Activated naive CD8-positive, alpha-beta T cell treated with anti-CD3 and anti-CD28 coated beads, Interleukin-2, amount 10 ng/mL, durations not matched to agents 7 days and 5 days (primary cell): ENCODE measurements around the gene PXMP2. TPM values are rescaled to one million over a fixed set of nuclear protein-coding genes. Genes with fewer than 3 reads are reported as not detected.
"Not testable (repeated sequence)": the region's sequence is repeated elsewhere in the genome, so short reads cannot be mapped to it uniquely, and the experiment has no call there.

Experiments
- ATAC-seq: fragments of 150-1000 bp; cut with Tn5 transposase; one replicate; pipeline ENCODE4 v1.10.0; 2021; ENCODE audit warnings: low read depth, moderate library complexity
- POLR2A ChIA-PET: fragments of 350-600 bp; sonication (Branson Sonifier 250); formaldehyde crosslinking; loops from one replicate; lab custom pipeline; 2021; ENCODE audit warnings: antibody characterized with exemption; lab: Charles Lee
- DNase-seq: peaks from one replicate; pipeline ENCODE4 v3.0.0; 2021
- H3K27ac Mint-ChIP-seq: one replicate; pipeline ENCODE4 v1.8.0; 2022; ENCODE audit warnings: mild to moderate bottlenecking, mixed read lengths
- H3K27me3 Mint-ChIP-seq: one replicate; pipeline ENCODE4 v1.8.0; 2022; ENCODE audit warnings: mild to moderate bottlenecking, moderate library complexity, mixed read lengths
- H3K36me3 Mint-ChIP-seq: one replicate; pipeline ENCODE4 v1.8.0; 2021; ENCODE audit warnings: mild to moderate bottlenecking, mixed read lengths
- H3K4me1 Mint-ChIP-seq: one replicate; pipeline ENCODE4 v1.8.0; 2021; ENCODE audit warnings: mixed read lengths
- H3K4me3 Mint-ChIP-seq: one replicate; pipeline ENCODE4 v1.8.0; 2022; ENCODE audit warnings: mild to moderate bottlenecking, moderate library complexity, mixed read lengths
- H3K9me3 Mint-ChIP-seq: one replicate; pipeline ENCODE4 v1.8.0; 2021; ENCODE audit warnings: mixed read lengths
- total RNA-seq, 2 experiments: library from RNA; stranded (reverse); gene quantifications; one replicate each; pipeline ENCODE4 v1.2.3, GENCODE V29; 2021

Gene PXMP2
- total RNA-seq, 2 experiments from 2014 or later, result 26.6 to 29.2 TPM

- Mint-ChIP-seq H3K36me3 (peaks cover 26% of the 10 kb centered on the region), H3K4me3 (peak overlapping the region; percentile 74), H3K27me3 (no peaks in the 10 kb centered on the region), H3K27ac (peak overlapping the region; percentile 57), H3K9me3 (no peaks in the 10 kb centered on the region), H3K4me1 (peaks cover 14% of the 10 kb centered on the region)
- POLR2A ChIA-PET, result no interaction called here
- DNase-seq (no peak), ATAC-seq (no peak)
Observed at GRCh38 chr12:132689227-132689626, 1.8 kb downstream of the PXMP2 start.

- Mint-ChIP-seq H3K36me3 (peaks cover 26% of the 10 kb centered on the region), H3K9me3 (no peaks in the 10 kb centered on the region), H3K27me3 (no peaks in the 10 kb centered on the region), H3K4me3 (peak overlapping the region; percentile 5), H3K27ac (no peak overlapping the region), H3K4me1 (peaks cover 12% of the 10 kb centered on the region)
- ATAC-seq (no peak), DNase-seq (no peak)
- POLR2A ChIA-PET, result no interaction called here
Observed at GRCh38 chr12:132690112-132690511, 2.7 kb downstream of the PXMP2 start.

DNA sequence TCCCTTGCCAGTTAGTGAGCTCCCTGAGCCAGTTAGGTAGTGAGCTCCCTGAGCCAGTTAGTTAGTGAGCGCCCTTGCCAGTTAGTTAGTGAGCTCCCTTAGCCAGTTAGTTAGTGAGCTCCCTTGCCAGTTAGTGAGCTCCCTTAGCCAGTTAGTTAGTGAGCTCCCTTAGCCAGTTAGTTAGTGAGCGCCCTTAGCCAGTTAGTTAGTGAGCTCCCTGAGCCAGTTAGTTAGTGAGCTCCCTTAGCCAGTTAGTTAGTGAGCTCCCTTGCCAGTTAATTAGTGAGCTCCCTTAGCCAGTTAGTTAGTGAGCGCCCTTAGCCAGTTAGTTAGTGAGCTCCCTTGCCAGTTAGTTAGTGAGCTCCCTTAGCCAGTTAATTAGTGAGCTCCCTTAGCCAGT lies 4.6 kb downstream of the PXMP2 start:
- H3K9me3 Mint-ChIP-seq, H3K4me3 Mint-ChIP-seq, DNase-seq, H3K4me1 Mint-ChIP-seq, H3K27ac Mint-ChIP-seq, H3K27me3 Mint-ChIP-seq, POLR2A ChIA-PET, ATAC-seq: not testable (repeated sequence)
- H3K36me3 Mint-ChIP-seq, result peaks cover 26% of the 10 kb centered on the region

- H3K36me3 Mint-ChIP-seq, result peaks cover 43% of the 10 kb centered on the region
- H3K4me3 Mint-ChIP-seq, H3K4me1 Mint-ChIP-seq: not testable (repeated sequence)
Observed at GRCh38 chr12:132694888-132695287, 7.5 kb downstream of the PXMP2 start.

GRCh38 chr12:132695431-132695830 lies 8.0 kb downstream of the PXMP2 start:
- peaks cover 43% of the 10 kb centered on the region for H3K36me3 Mint-ChIP-seq
- H3K9me3 Mint-ChIP-seq, result no peaks in the 10 kb centered on the region
- no peaks in the 10 kb centered on the region for H3K27me3 Mint-ChIP-seq
- ATAC-seq (no peak), DNase-seq (no peak)
- POLR2A ChIA-PET, result no interaction called here
- H3K4me1 Mint-ChIP-seq, result no peaks in the 10 kb centered on the region
- no peak overlapping the region for H3K4me3 Mint-ChIP-seq
- no peak overlapping the region for H3K27ac Mint-ChIP-seq

More at GRCh38 chr12:132694888-132695287, 7.5 kb downstream of the PXMP2 start:
- DNase-seq, H3K27me3 Mint-ChIP-seq, H3K27ac Mint-ChIP-seq, ATAC-seq, H3K9me3 Mint-ChIP-seq, POLR2A ChIA-PET: not testable (repeated sequence)

GRCh38 chr12:132698341-132698740 lies 11.0 kb downstream of the PXMP2 start:
- H3K27me3 Mint-ChIP-seq, result no peaks in the 10 kb centered on the region
- H3K27ac Mint-ChIP-seq, result no peak overlapping the region
- no peak for DNase-seq
- H3K4me3 Mint-ChIP-seq, result no peak overlapping the region
- H3K4me1 Mint-ChIP-seq, result no peaks in the 10 kb centered on the region
- ATAC-seq, result no peak
- H3K36me3 Mint-ChIP-seq, result peaks cover 35% of the 10 kb centered on the region
- H3K9me3 Mint-ChIP-seq, result no peaks in the 10 kb centered on the region
- POLR2A ChIA-PET, result no interaction called here

- Mint-ChIP-seq H3K9me3 (no peaks in the 10 kb centered on the region), H3K4me1 (no peaks in the 10 kb centered on the region), H3K4me3 (no peak overlapping the region), H3K36me3 (peaks cover 47% of the 10 kb centered on the region), H3K27me3 (no peaks in the 10 kb centered on the region), H3K27ac (no peak overlapping the region)
- ATAC-seq (no peak), DNase-seq (no peak)
- POLR2A ChIA-PET, result no interaction called here
Observed at GRCh38 chr12:132700212-132700822, 12.9 kb downstream of the PXMP2 start.

GRCh38 chr12:132702640-132703039 lies 15.3 kb downstream of the PXMP2 start:
- Mint-ChIP-seq H3K9me3 (no peaks in the 10 kb centered on the region), H3K27me3 (no peaks in the 10 kb centered on the region), H3K4me3 (no peak overlapping the region), H3K36me3 (peaks cover 43% of the 10 kb centered on the region), H3K27ac (peak overlapping the region; percentile 80), H3K4me1 (no peaks in the 10 kb centered on the region)
- no peak for ATAC-seq
- DNase-seq, result no peak
- POLR2A ChIA-PET, result no interaction called here

GRCh38 chr12:132703641-132704040 lies 16.3 kb downstream of the PXMP2 start:
- POLR2A ChIA-PET, result no interaction called here
- ATAC-seq (no peak), DNase-seq (no peak)
- Mint-ChIP-seq H3K4me1 (no peaks in the 10 kb centered on the region), H3K36me3 (peaks cover 43% of the 10 kb centered on the region), H3K4me3 (no peak overlapping the region), H3K27me3 (no peaks in the 10 kb centered on the region), H3K27ac (peak overlapping the region; percentile 30), H3K9me3 (no peaks in the 10 kb centered on the region)

- POLR2A ChIA-PET, result no interaction called here
- ATAC-seq (no peak), DNase-seq (no peak)
- Mint-ChIP-seq H3K9me3 (no peaks in the 10 kb centered on the region), H3K4me3 (no peak overlapping the region), H3K27me3 (no peaks in the 10 kb centered on the region), H3K27ac (no peak overlapping the region), H3K36me3 (peaks cover 29% of the 10 kb centered on the region), H3K4me1 (peaks cover 6% of the 10 kb centered on the region)
Observed at GRCh38 chr12:132707241-132707640, 19.9 kb downstream of the PXMP2 start.

DNA sequence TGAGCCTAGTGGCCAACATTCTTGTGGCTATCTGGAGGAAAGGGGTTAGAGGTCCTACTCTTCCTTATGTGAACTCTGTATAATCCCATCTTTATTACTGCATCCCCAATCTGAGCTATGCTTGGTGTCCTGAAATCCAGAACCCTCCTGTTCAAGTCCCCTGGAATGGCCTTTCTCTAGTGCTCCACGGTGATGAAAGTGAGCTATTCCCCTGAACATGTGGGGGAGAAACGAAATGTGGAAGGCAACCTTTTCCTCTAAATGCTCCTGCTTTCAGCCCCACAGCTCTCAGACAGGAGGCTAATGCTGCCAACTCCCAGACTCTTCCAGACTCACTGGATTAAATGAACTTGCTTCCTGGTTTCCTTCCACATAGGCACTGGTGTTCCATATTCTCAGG lies 20.8 kb downstream of the PXMP2 start:
- no peak overlapping the region for H3K4me3 Mint-ChIP-seq
- POLR2A ChIA-PET, result interaction anchor here (0.6 to 0.9 kb wide), 2 partner anchors 12 to 17 kb away, joined by 3 read pairs; no protein-coding TSS in a partner anchor

DNA sequence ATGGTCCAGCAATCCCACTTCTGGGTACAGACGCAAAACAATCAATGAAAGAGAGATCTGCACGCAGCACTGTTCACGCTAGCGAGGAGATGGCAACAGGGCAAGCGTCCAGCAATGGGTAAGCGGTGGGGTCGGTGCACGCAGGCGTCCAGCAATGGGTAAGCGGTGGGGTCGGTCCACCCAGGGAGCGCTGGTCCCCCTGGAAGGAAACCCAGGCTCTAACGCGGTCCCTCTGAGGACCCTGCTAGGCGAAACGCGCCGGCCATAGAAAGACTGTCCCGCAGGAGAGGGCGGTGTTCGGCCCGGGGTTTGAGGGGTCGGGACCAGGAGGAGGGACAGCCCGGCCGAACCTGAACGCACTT lies 22.6 kb downstream of the PXMP2 start:
- no peaks in the 10 kb centered on the region for H3K27me3 Mint-ChIP-seq
- POLR2A ChIA-PET, result interaction anchor here (1.0 to 1.6 kb wide), 4 partner anchors 9 to 124 kb away, joined by 3 to 5 read pairs (median 3); no protein-coding TSS in a partner anchor
- H3K27ac Mint-ChIP-seq, result peak overlapping the region; percentile 80
- H3K4me3 Mint-ChIP-seq, result peak overlapping the region; percentile 92
- peaks cover 17% of the 10 kb centered on the region for H3K4me1 Mint-ChIP-seq
- ATAC-seq, result peak; percentile 13
- peaks cover 14% of the 10 kb centered on the region for H3K36me3 Mint-ChIP-seq
- no peaks in the 10 kb centered on the region for H3K9me3 Mint-ChIP-seq
- DNase-seq, result no peak

More for the DNA sequence above, 20.8 kb downstream of the PXMP2 start:
- H3K36me3 Mint-ChIP-seq, result peaks cover 27% of the 10 kb centered on the region
- DNase-seq, result no peak
- peaks cover 10% of the 10 kb centered on the region for H3K4me1 Mint-ChIP-seq
- H3K27ac Mint-ChIP-seq, result no peak overlapping the region
- ATAC-seq, result no peak
- no peaks in the 10 kb centered on the region for H3K27me3 Mint-ChIP-seq
- no peaks in the 10 kb centered on the region for H3K9me3 Mint-ChIP-seq

GRCh38 chr12:132710405-132711079 lies 23.2 kb downstream of the PXMP2 start, which contains the start of gene PGAM5:
PGAM5 (plus strand) TSS chr12:132710842; CDS start chr12:132710877, 35 bp downstream.
- H3K27ac Mint-ChIP-seq, result peak within 1 kb of the TSS; percentile 80
- POLR2A ChIA-PET, result interaction anchor here (0.6 to 1.6 kb wide), 7 partner anchors 9 to 195 kb away, joined by 3 to 5 read pairs (median 3); partner anchors contain the start of gene POLE
- H3K4me1 Mint-ChIP-seq, result peaks cover 17% of the 10 kb centered on the region
- no peaks in the 10 kb centered on the region for H3K9me3 Mint-ChIP-seq
- DNase-seq (peak; percentile 94), ATAC-seq (peak; percentile 95)
- H3K27me3 Mint-ChIP-seq, result no peaks in the 10 kb centered on the region
- H3K4me3 Mint-ChIP-seq, result peak within 1 kb of the TSS; percentile 92
- H3K36me3 Mint-ChIP-seq, result peaks cover 12% of the 10 kb centered on the region
